DOHH2 (cell line): ENCODE results near the gene RPS16.

ENCODE experiments used
- H3F3A ChIP-seq: fragments of 200-600 bp; sonication (generic), shearing (Covaris generic); 2 replicates; pipeline ENCODE4 v1.6.0; 2016; ENCODE audit warnings: antibody characterized with exemption, mild to moderate bottlenecking; ENCODE audit not compliant: control insufficient read depth, insufficient read depth
- H3K27ac ChIP-seq: fragments of 200-600 bp; sonication (generic); 2 replicates; pipeline ENCODE4 v1.5.1; 2014; ENCODE audit warnings: low read depth, mild to moderate bottlenecking, low read length, moderate library complexity
- H3K27me3 ChIP-seq: fragments of 200-600 bp; sonication (generic); 2 replicates; pipeline ENCODE4 v1.6.1; 2014; ENCODE audit warnings: mild to moderate bottlenecking, low read length, mixed read lengths; ENCODE audit not compliant: control insufficient read depth
- H3K36me3 ChIP-seq: fragments of 200-600 bp; sonication (generic); 2 replicates; pipeline ENCODE4 v1.6.1; 2014; ENCODE audit warnings: mild to moderate bottlenecking, low read length, moderate library complexity, mixed read lengths; ENCODE audit not compliant: control insufficient read depth
- H3K4me1 ChIP-seq: fragments of 200-600 bp; sonication (generic); 2 replicates; pipeline ENCODE4 v1.6.1; 2014; ENCODE audit warnings: mild to moderate bottlenecking, low read length, mixed read lengths; ENCODE audit not compliant: control insufficient read depth
- H3K4me2 ChIP-seq: fragments of 200-600 bp; sonication (generic); 2 replicates; pipeline ENCODE4 v1.6.0; 2014; ENCODE audit warnings: mild to moderate bottlenecking, low read length, moderate library complexity
- H3K4me3 ChIP-seq: fragments of 200-600 bp; sonication (generic); 2 replicates; pipeline ENCODE4 v1.5.1; 2014; ENCODE audit warnings: mild to moderate bottlenecking, low read length, mixed read lengths
- H3K79me2 ChIP-seq: fragments of 200-600 bp; sonication (generic); 2 replicates; pipeline ENCODE4 v1.6.1; 2014; ENCODE audit warnings: mild to moderate bottlenecking, low read length, mixed read lengths; ENCODE audit not compliant: control insufficient read depth
- H3K9me2 ChIP-seq: fragments of 200-600 bp; sonication (generic); replicated peaks from 2 replicates; pipeline ENCODE4 v1.6.1; 2014; ENCODE audit warnings: mild to moderate bottlenecking, low read length, mixed read lengths; ENCODE audit not compliant: control insufficient read depth
- H3K9me3 ChIP-seq: fragments of 200-600 bp; sonication (generic); 2 replicates; pipeline ENCODE4 v1.6.1; 2014; ENCODE audit warnings: antibody characterized with exemption, low read length, mixed read lengths; ENCODE audit not compliant: control insufficient read depth, insufficient read depth
- H4K20me1 ChIP-seq: fragments of 200-600 bp; sonication (generic); 2 replicates; pipeline ENCODE4 v1.6.0; 2014; ENCODE audit warnings: low read depth, mild to moderate bottlenecking, antibody characterized with exemption, low read length, moderate library complexity; ENCODE audit not compliant: control insufficient read depth, insufficient read depth
- CTCF ChIP-seq: fragments of 200-600 bp; sonication (generic); IDR thresholded peaks from one replicate; pipeline ENCODE4 v1.5.1; 2014; ENCODE audit warnings: antibody characterized with exemption, mild to moderate bottlenecking, low read depth, low read length; ENCODE audit not compliant: poor library complexity, severe bottlenecking
- EZH2phosphoT487 ChIP-seq: fragments of 200-600 bp; sonication (generic); IDR thresholded peaks from 2 replicates; pipeline ENCODE4 v1.6.1; 2017; ENCODE audit warnings: borderline replicate concordance, mild to moderate bottlenecking, antibody characterized with exemption, low read length, moderate library complexity, mixed read lengths

Gene RPS16

GRCh38 chr19:39412867-39413271, 22.9 kb downstream of the RPS16 start:
- Histone ChIP-seq H3K27me3 (no peaks in the 10 kb centered on the region), H3K9me3 (no peaks in the 10 kb centered on the region), H3K4me2 (peak overlapping the region; percentile 83), H3K27ac (peak overlapping the region; percentile 70), H3K79me2 (peaks cover 44% of the 10 kb centered on the region), H3K9me2 (no peaks in the 10 kb centered on the region), H3K4me3 (peak overlapping the region; percentile 88), H3F3A (peaks cover 29% of the 10 kb centered on the region), H4K20me1 (peaks cover 11% of the 10 kb centered on the region), H3K36me3 (peaks cover 26% of the 10 kb centered on the region), H3K4me1 (peaks cover 42% of the 10 kb centered on the region)
- TF ChIP-seq CTCF (peak; percentile 24), EZH2phosphoT487 (no peak)

GRCh38 chr19:39412100-39412866, 23.5 kb downstream of the RPS16 start, which contains the start of gene PLEKHG2:
Gene PLEKHG2 (plus strand): TSS chr19:39412669. CDS start chr19:39414087, 1,418 bp downstream.
- Histone ChIP-seq H3K27ac (peak within 1 kb of the TSS; percentile 97), H3K36me3 (peaks cover 32% of the 10 kb centered on the region), H3K4me1 (peaks cover 42% of the 10 kb centered on the region), H3K9me3 (no peaks in the 10 kb centered on the region), H3K27me3 (no peaks in the 10 kb centered on the region), H3K4me3 (peak within 1 kb of the TSS; percentile 99), H3F3A (peaks cover 29% of the 10 kb centered on the region), H3K9me2 (no peaks in the 10 kb centered on the region), H4K20me1 (peaks cover 11% of the 10 kb centered on the region), H3K79me2 (peaks cover 50% of the 10 kb centered on the region), H3K4me2 (peak within 1 kb of the TSS; percentile 97)
- TF ChIP-seq CTCF, result peak; percentile 96
- TF ChIP-seq EZH2phosphoT487, result no peak

- peaks cover 37% of the 10 kb centered on the region for H3K36me3 ChIP-seq
- peaks cover 42% of the 10 kb centered on the region for H3K4me1 ChIP-seq
- TF ChIP-seq CTCF, result peak; percentile 96
- TF ChIP-seq EZH2phosphoT487, result no peak
- H3K27me3 ChIP-seq, result no peaks in the 10 kb centered on the region
- no peaks in the 10 kb centered on the region for H3K9me3 ChIP-seq
- no peaks in the 10 kb centered on the region for H3K9me2 ChIP-seq
- H3K4me3 ChIP-seq, result peak overlapping the region; percentile 99
- peak overlapping the region; percentile 97 for H3K27ac ChIP-seq
- peak overlapping the region; percentile 97 for H3K4me2 ChIP-seq
- H4K20me1 ChIP-seq, result peaks cover 11% of the 10 kb centered on the region
- H3K79me2 ChIP-seq, result peaks cover 55% of the 10 kb centered on the region
- peaks cover 32% of the 10 kb centered on the region for H3F3A ChIP-seq
Observed at GRCh38 chr19:39411832-39412099, 24.0 kb downstream of the RPS16 start.
